GM18907 (cell line): Measurements from ENCODE around the gene BACE2.
"Not testable (repeated sequence)": the region's sequence is repeated elsewhere in the genome, so short reads cannot be mapped to it uniquely, and the experiment has no call there.

Source experiments
- ATAC-seq: cut with Tn5 transposase; IDR thresholded peaks from one replicate; pipeline ENCODE4 v1.9.1; 2021; ENCODE audit warnings: mild to moderate bottlenecking, moderate library complexity; ENCODE audit not compliant: unreplicated experiment

The BACE2 gene

GRCh38 chr21:41235201-41235600 lies 67.2 kb downstream of the BACE2 start:
- no peak for ATAC-seq

- ATAC-seq = no peak
Observed at GRCh38 chr21:41236352-41236973, 68.5 kb downstream of the BACE2 start.

- ATAC-seq = not testable (repeated sequence)
Observed at GRCh38 chr21:41238081-41238796, 70.3 kb downstream of the BACE2 start.

- ATAC-seq = no peak
Observed at GRCh38 chr21:41240040-41240439, 72.1 kb downstream of the BACE2 start.

GRCh38 chr21:41241341-41241740 lies 73.4 kb downstream of the BACE2 start:
- ATAC-seq = no peak

- no peak for ATAC-seq
Observed at GRCh38 chr21:41242238-41242829, 74.4 kb downstream of the BACE2 start.

- no peak for ATAC-seq
Observed at GRCh38 chr21:41243107-41243506, 75.1 kb downstream of the BACE2 start.

- ATAC-seq = not testable (repeated sequence)
Observed at GRCh38 chr21:41244266-41244880, 76.4 kb downstream of the BACE2 start.

GRCh38 chr21:41245509-41246135 lies 77.7 kb downstream of the BACE2 start:
- no peak for ATAC-seq

- no peak for ATAC-seq
Observed at GRCh38 chr21:41246808-41247207, 78.8 kb downstream of the BACE2 start.

GRCh38 chr21:41247561-41248545 lies 79.9 kb downstream of the BACE2 start:
- ATAC-seq = no peak

- no peak for ATAC-seq
Observed at GRCh38 chr21:41249476-41249875, 81.5 kb downstream of the BACE2 start.

GRCh38 chr21:41250519-41250918 lies 82.6 kb downstream of the BACE2 start:
- ATAC-seq = no peak

- ATAC-seq = no peak
Observed at GRCh38 chr21:41251961-41252642, 84.1 kb downstream of the BACE2 start.

GRCh38 chr21:41254090-41254700 lies 86.2 kb downstream of the BACE2 start:
- no peak for ATAC-seq

GRCh38 chr21:41255190-41255589 lies 87.2 kb downstream of the BACE2 start:
- no peak for ATAC-seq

GRCh38 chr21:41256231-41256630 lies 88.3 kb downstream of the BACE2 start:
- not testable (repeated sequence) for ATAC-seq

GRCh38 chr21:41256771-41257702 lies 89.1 kb downstream of the BACE2 start:
- no peak for ATAC-seq
